IMR-90 (cell line): ENCODE data around the gene MAVS. TPM values are rescaled to one million over a fixed set of nuclear protein-coding genes. Genes with fewer than 3 reads are reported as not detected.
A peak's percentile ranks its signal among the peaks of the same experiment; 100 is the strongest.
"Not testable (repeated sequence)": the region's sequence is repeated elsewhere in the genome, so short reads cannot be mapped to it uniquely, and the experiment has no call there.

Experiments
- ATAC-seq: fragments of 200-7000 bp; cut with Tn5 transposase; 2 replicates; pipeline ENCODE4 v1.9.1; 2020; ENCODE audit warnings: low read depth, mild to moderate bottlenecking, moderate library complexity
- BruUV-seq: library from RNA; stranded (reverse); fragments of 400-500 nt; replicated peaks from 2 replicates; lab custom pipeline; 2021; lab: Mats Ljungman, UMichigan
- CTCF ChIA-PET: fragments of 300-600 bp; formaldehyde crosslinking; extraction: SDS; loops from one replicate; lab custom pipeline; 2021; ENCODE audit warnings: antibody characterized with exemption; lab: Yijun Ruan, JAX
- POLR2A ChIA-PET: fragments of 300-600 bp; sonication (Branson Sonifier 250); formaldehyde crosslinking; loops from one replicate; lab custom pipeline; 2022; ENCODE audit warnings: antibody characterized with exemption; ENCODE audit not compliant: unreplicated experiment; lab: Charles Lee
- DNase-seq: peaks from one replicate; pipeline ENCODE4 v3.0.0; 2013
- H2AFZ ChIP-seq: replicated peaks from 2 replicates; pipeline ENCODE3; 2013; ENCODE audit warnings: low read length, mild to moderate bottlenecking; ENCODE audit not compliant: poor library complexity
- H2AK5ac ChIP-seq: 2 replicates; pipeline ENCODE4 v1.6.1; 2013; ENCODE audit warnings: low read depth, low read length, inconsistent platforms
- H2AK9ac ChIP-seq: replicated peaks from 2 replicates; pipeline ENCODE3; 2013; ENCODE audit warnings: mild to moderate bottlenecking, low read depth, low read length, moderate library complexity; ENCODE audit not compliant: poor library complexity
- H2BK120ac ChIP-seq: 2 replicates; pipeline ENCODE4 v1.6.1; 2013; ENCODE audit warnings: low read depth, low read length, inconsistent platforms
- H2BK15ac ChIP-seq: 3 replicates; pipeline ENCODE4 v1.6.1; 2013; ENCODE audit warnings: low read depth, low read length, inconsistent platforms
- H2BK20ac ChIP-seq: 2 replicates; pipeline ENCODE4 v1.6.1; 2013; ENCODE audit warnings: low read depth, mild to moderate bottlenecking, inconsistent platforms, low read length, moderate library complexity
- H2BK5ac ChIP-seq: 2 replicates; pipeline ENCODE4 v1.6.1; 2013; ENCODE audit warnings: mild to moderate bottlenecking, low read depth, low read length, inconsistent platforms; ENCODE audit not compliant: poor library complexity, severe bottlenecking
- H3K14ac ChIP-seq: replicated peaks from 2 replicates; pipeline ENCODE4 v1.6.1; 2013; ENCODE audit warnings: low read depth, low read length, inconsistent platforms
- H3K18ac ChIP-seq: 2 replicates; pipeline ENCODE4 v1.6.1; 2013; ENCODE audit warnings: low read depth, low read length, control low read depth
- H3K23ac ChIP-seq: 2 replicates; pipeline ENCODE4 v1.6.1; 2013; ENCODE audit warnings: low read depth, low read length, inconsistent platforms
- H3K27ac ChIP-seq: 2 replicates; pipeline ENCODE4 v1.5.1; 2013; ENCODE audit warnings: mild to moderate bottlenecking, control low read depth, low read length; ENCODE audit not compliant: insufficient read depth
- H3K27me3 ChIP-seq: 2 replicates; pipeline ENCODE4 v1.6.1; 2013; ENCODE audit warnings: low read length; ENCODE audit not compliant: control insufficient read depth, insufficient read depth
- H3K36me3 ChIP-seq: 2 replicates; pipeline ENCODE4 v1.6.1; 2013; ENCODE audit warnings: low read length, mixed read lengths; ENCODE audit not compliant: control insufficient read depth, insufficient read depth
- H3K4ac ChIP-seq: 2 replicates; pipeline ENCODE4 v1.6.1; 2013; ENCODE audit warnings: low read depth, low read length, inconsistent platforms
- H3K4me1 ChIP-seq: 2 replicates; pipeline ENCODE4 v1.6.1; 2013; ENCODE audit warnings: low read length, mixed read lengths; ENCODE audit not compliant: control insufficient read depth, insufficient read depth
- H3K4me2 ChIP-seq: 2 replicates; pipeline ENCODE4 v1.6.1; 2013; ENCODE audit warnings: low read depth, mild to moderate bottlenecking, control low read depth, low read length, moderate library complexity
- H3K4me3 ChIP-seq: 2 replicates; pipeline ENCODE4 v1.5.1; 2013; ENCODE audit warnings: low read depth, mild to moderate bottlenecking, control low read depth, low read length, moderate library complexity; ENCODE audit not compliant: insufficient read depth
- H3K56ac ChIP-seq: 2 replicates; pipeline ENCODE4 v1.6.1; 2013; ENCODE audit warnings: low read length, inconsistent platforms; ENCODE audit not compliant: insufficient read depth; ENCODE audit errors: extremely low read depth
- H3K79me1 ChIP-seq, 2 experiments: 2 replicates each; pipeline ENCODE4 v1.6.1; 2013; ENCODE audit warnings: low read length in 2 of 2, inconsistent platforms in 1 of 2, low read depth in 1 of 2
- H3K9ac ChIP-seq: 2 replicates; pipeline ENCODE4 v1.6.1; 2013; ENCODE audit warnings: low read depth, low read length, control low read depth
- H3K9me1 ChIP-seq: 2 replicates; pipeline ENCODE4 v1.6.1; 2013; ENCODE audit warnings: low read length, inconsistent platforms; ENCODE audit not compliant: insufficient read depth
- H3K9me3 ChIP-seq: 2 replicates; pipeline ENCODE4 v1.6.1; 2013; ENCODE audit warnings: low read length; ENCODE audit not compliant: control insufficient read depth, insufficient read depth
- H4K20me1 ChIP-seq: 2 replicates; pipeline ENCODE4 v1.6.1; 2013; ENCODE audit warnings: low read length, inconsistent platforms; ENCODE audit not compliant: insufficient read depth
- H4K5ac ChIP-seq: 2 replicates; pipeline ENCODE4 v1.6.1; 2013; ENCODE audit warnings: mild to moderate bottlenecking, low read depth, low read length, control low read depth
- H4K8ac ChIP-seq, 2 experiments: 2 replicates each; pipeline ENCODE4 v1.6.1; 2013; ENCODE audit warnings: low read depth in 2 of 2, low read length in 2 of 2, control low read depth in 1 of 2, inconsistent platforms in 1 of 2
- H4K91ac ChIP-seq: 2 replicates; pipeline ENCODE4 v1.6.1; 2013; ENCODE audit warnings: low read depth, low read length, inconsistent platforms; ENCODE audit not compliant: insufficient read depth
- BHLHE40 ChIP-seq: fragments of 150-350 bp; IDR thresholded peaks from 2 replicates; pipeline ENCODE4 v1.6.1; 2016; ENCODE audit warnings: mild to moderate bottlenecking, low read depth, low read length
- CEBPB ChIP-seq: IDR thresholded peaks from 2 replicates; pipeline ENCODE4 v1.6.1; 2012; ENCODE audit warnings: low read depth, low read length, improper control_type of control experiment
- MXI1 ChIP-seq: IDR thresholded peaks from 2 replicates; pipeline ENCODE4 v1.6.1; 2012; ENCODE audit warnings: low read depth, mild to moderate bottlenecking, low read length, moderate library complexity, borderline replicate concordance
- RCOR1 ChIP-seq: IDR thresholded peaks from 2 replicates; pipeline ENCODE4 v1.6.1; 2012; ENCODE audit warnings: mild to moderate bottlenecking, low read length, improper control_type of control experiment; ENCODE audit not compliant: insufficient replicate concordance
- RFX5 ChIP-seq: IDR thresholded peaks from 2 replicates; pipeline ENCODE4 v1.8.0; 2012; ENCODE audit warnings: low read depth, mild to moderate bottlenecking, low read length, moderate library complexity
- WGBS, 2 experiments: methylation state at CpG; one replicate each; pipeline versions ENCODE4 v1.1.5 to v1.1.7; 2013; ENCODE audit warnings: missing lambda C conversion rate in 2 of 2; ENCODE audit not compliant: insufficient read length in 1 of 2; ENCODE audit errors: extremely low coverage in 2 of 2; 5-methylcytosine and 5-hydroxymethylcytosine counted together
- dilution Hi-C: fragments of 300-500 bp; cut with HindIII; formaldehyde crosslinking; loops from one replicate; pipeline ENCODE4 v1.14.3; 2018; ENCODE audit warnings: low sequenced_read_pairs; ENCODE audit not compliant: unreplicated experiment
- in situ Hi-C: fragments of 300-500 bp; cut with MboI; formaldehyde crosslinking; loops from 3 replicates; pipeline ENCODE4 v1.14.3; 2019; ENCODE audit warnings: low sequenced_read_pairs, inconsistent platforms, mixed read lengths
- intact Hi-C: fragments of 100-400 bp; cut with micrococcal nuclease; formaldehyde crosslinking; loops from 2 replicates; pipeline ENCODE4 v1.10.0; 2022
- polyA plus RNA-seq, 3 experiments: library from polyadenylated mRNA; depleted of rRNA; stranded (reverse); fragments of >200 nt; gene quantifications; 2 replicates each; pipeline ENCODE4 v1.2.3, GENCODE V29; 2012; ENCODE audit warnings: low replicate concordance in 1 of 3
- total RNA-seq: library from RNA; depleted of rRNA; stranded (reverse); fragments of >200 nt; gene quantifications from 2 replicates; pipeline ENCODE4 v1.2.3, GENCODE V29; 2012
- TF ChIP-seq, protein P1 (sequence below): fragments of 150-350 bp; IDR thresholded peaks from 2 replicates; pipeline ENCODE4 v1.6.1; 2017; ENCODE audit warnings: mild to moderate bottlenecking, antibody characterized with exemption, low read length, low read depth
- TF ChIP-seq, protein P2 (sequence below): fragments of 150-350 bp; IDR thresholded peaks from 2 replicates; pipeline ENCODE4 v1.6.1; 2016; ENCODE audit warnings: low read depth, mild to moderate bottlenecking, low read length, moderate library complexity, borderline replicate concordance

Gene MAVS
- total and polyA plus RNA-seq, 2 of the 4 experiments (the other 2 are of a cell fraction): 10.4 to 15.6 TPM

DNA sequence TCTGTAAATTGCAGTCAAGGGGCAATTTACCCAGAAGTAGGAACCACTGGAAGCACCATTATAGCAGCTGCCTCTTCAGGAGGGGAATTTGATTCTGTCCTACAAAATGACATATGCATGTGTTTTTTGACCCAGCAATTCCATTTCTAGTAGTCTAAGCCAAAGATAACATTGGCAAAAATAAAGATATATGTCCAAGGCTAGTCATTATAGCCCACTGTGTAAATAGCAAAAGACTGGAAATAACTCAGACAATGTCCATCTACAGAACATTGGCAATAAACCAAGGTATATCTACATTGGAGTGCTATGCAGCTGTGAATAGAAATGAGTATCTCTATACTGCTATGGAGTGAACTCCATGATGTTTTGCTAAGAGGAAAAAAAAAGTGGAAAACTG lies 30.0 kb downstream of the MAVS start:
- H3K23ac ChIP-seq: no peak overlapping the region
- no peak overlapping the region for H3K4me2 ChIP-seq
- no peak overlapping the region for H2BK5ac ChIP-seq
- no peak overlapping the region for H4K5ac ChIP-seq
- no peak overlapping the region for H2AK9ac ChIP-seq
- H3K27ac ChIP-seq: no peak overlapping the region
- peaks cover 29 to 72% of the 10 kb centered on the region in 2 experiments for H3K79me1 ChIP-seq
- peak; percentile 27 for DNase-seq
- no peak overlapping the region for H3K4me3 ChIP-seq
- no peaks in the 10 kb centered on the region for H3K9me3 ChIP-seq
- H2AK5ac ChIP-seq: no peak overlapping the region
- intact Hi-C loops: no loop called here
- no peak overlapping the region for H4K8ac ChIP-seq
- no peak overlapping the region for H3K4ac ChIP-seq
- no peak overlapping the region for H3K18ac ChIP-seq
- TF ChIP-seq RCOR1: no peak
- TF ChIP-seq RFX5: no peak
- TF ChIP-seq MXI1: no peak
- TF ChIP-seq BHLHE40: no peak
- TF ChIP-seq, protein P1, sequence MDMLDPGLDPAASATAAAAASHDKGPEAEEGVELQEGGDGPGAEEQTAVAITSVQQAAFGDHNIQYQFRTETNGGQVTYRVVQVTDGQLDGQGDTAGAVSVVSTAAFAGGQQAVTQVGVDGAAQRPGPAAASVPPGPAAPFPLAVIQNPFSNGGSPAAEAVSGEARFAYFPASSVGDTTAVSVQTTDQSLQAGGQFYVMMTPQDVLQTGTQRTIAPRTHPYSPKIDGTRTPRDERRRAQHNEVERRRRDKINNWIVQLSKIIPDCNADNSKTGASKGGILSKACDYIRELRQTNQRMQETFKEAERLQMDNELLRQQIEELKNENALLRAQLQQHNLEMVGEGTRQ: no peak
- TF ChIP-seq CEBPB: no peak
- TF ChIP-seq, protein P2, sequence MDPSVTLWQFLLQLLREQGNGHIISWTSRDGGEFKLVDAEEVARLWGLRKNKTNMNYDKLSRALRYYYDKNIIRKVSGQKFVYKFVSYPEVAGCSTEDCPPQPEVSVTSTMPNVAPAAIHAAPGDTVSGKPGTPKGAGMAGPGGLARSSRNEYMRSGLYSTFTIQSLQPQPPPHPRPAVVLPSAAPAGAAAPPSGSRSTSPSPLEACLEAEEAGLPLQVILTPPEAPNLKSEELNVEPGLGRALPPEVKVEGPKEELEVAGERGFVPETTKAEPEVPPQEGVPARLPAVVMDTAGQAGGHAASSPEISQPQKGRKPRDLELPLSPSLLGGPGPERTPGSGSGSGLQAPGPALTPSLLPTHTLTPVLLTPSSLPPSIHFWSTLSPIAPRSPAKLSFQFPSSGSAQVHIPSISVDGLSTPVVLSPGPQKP: no peak
- no peak overlapping the region for H2AFZ ChIP-seq
- no peak overlapping the region for H2BK20ac ChIP-seq
- no peak overlapping the region for H3K9ac ChIP-seq
- H3K56ac ChIP-seq: no peak overlapping the region
- in situ Hi-C loops: no loop called here
- no peak overlapping the region for H2BK15ac ChIP-seq
- BruUV-seq: no TSS peak
- no peak for ATAC-seq
- H2BK120ac ChIP-seq: no peak overlapping the region
- H3K4me1 ChIP-seq: no peaks in the 10 kb centered on the region
- no peak overlapping the region for H3K14ac ChIP-seq
- H4K91ac ChIP-seq: no peak overlapping the region
- peaks cover 22% of the 10 kb centered on the region for H3K36me3 ChIP-seq
- dilution Hi-C loops: no loop called here
- CTCF ChIA-PET: no interaction called here
- POLR2A ChIA-PET: interaction anchor here (0.6 kb wide), 1 partner anchor 44 kb away, joined by 9 read pairs; no protein-coding TSS in a partner anchor
- H3K9me1 ChIP-seq: peaks cover 13% of the 10 kb centered on the region
- peaks cover 9% of the 10 kb centered on the region; the same call in 1 of the 2 replicates for H4K20me1 ChIP-seq
- no peaks in the 10 kb centered on the region for H3K27me3 ChIP-seq

DNA sequence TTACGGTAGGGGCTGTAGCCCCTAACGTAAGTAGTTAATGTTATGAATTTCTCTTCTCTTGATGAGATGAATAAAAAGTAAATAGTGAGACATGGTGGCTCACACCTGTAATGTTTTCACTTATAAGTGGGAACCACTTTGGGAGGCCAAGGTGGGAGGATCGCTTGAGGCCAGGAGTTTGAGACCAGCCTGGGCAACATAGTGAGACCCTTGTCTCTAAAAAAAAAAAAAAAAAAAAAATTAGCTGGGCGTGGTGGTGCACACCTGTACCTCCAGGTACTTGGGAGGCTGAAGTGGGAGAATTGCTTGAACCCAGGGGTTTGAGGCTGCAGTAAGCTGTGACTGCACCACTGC lies 32.3 kb downstream of the MAVS start:
- H4K20me1 ChIP-seq, H3K4me3 ChIP-seq, H3K9me1 ChIP-seq, H3K9me3 ChIP-seq, H4K91ac ChIP-seq, H3K36me3 ChIP-seq, H3K4ac ChIP-seq, H3K18ac ChIP-seq, intact Hi-C loops, H3K27ac ChIP-seq, H2AFZ ChIP-seq, BruUV-seq, H2BK20ac ChIP-seq, in situ Hi-C loops, H2AK9ac ChIP-seq, H2AK5ac ChIP-seq, H3K4me1 ChIP-seq, H2BK120ac ChIP-seq, H2BK15ac ChIP-seq, H3K27me3 ChIP-seq, H3K4me2 ChIP-seq, H3K23ac ChIP-seq, DNase-seq, H3K14ac ChIP-seq, H3K9ac ChIP-seq, H3K56ac ChIP-seq, ATAC-seq, H4K5ac ChIP-seq, H2BK5ac ChIP-seq, POLR2A ChIA-PET, H4K8ac ChIP-seq, dilution Hi-C loops: not testable (repeated sequence)
- CTCF ChIA-PET: interaction anchor here (1.0 kb wide), 1 partner anchor 9 kb away, joined by 3 read pairs; no protein-coding TSS in a partner anchor
- WGBS, 2 experiments: no CpG with 5 or more reads among the region's 4 CpGs
- peaks cover 18 to 55% of the 10 kb centered on the region in 2 experiments; a peak in 3 of 4 replicates for H3K79me1 ChIP-seq
